ENCODE results near the gene ZNF592. TPM values are rescaled to one million over a fixed set of nuclear protein-coding genes. Genes with fewer than 3 reads are reported as not detected.
"Not testable (repeated sequence)": the region's sequence is repeated elsewhere in the genome, so short reads cannot be mapped to it uniquely, and the experiment has no call there.

ZNF592 gene
- total RNA-seq, 1 experiment from 2014 or later, result 2.1 TPM

DNA sequence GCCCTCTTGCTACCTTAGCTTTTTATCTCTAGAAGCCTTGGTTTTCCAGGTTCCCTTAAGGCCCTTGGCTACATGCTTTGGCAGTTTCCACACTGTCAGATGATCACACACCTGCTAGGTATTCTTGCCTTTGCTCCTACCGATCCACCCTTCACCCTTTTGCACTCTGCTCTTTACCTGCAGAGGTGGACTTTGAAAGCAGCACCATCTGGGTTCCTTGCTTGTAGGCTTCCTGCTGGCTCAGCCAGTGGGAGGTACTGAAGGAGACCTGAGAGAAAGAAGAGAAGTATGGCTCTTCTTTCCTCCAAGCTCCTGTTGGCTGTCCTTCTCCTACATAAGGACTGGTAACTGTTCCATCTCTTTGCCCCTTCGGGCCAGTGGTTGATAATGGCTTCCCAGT is 7.3 kb upstream of the ZNF592 start:
- DNase-seq (ENCODE audit: low read depth), result no peak

DNA sequence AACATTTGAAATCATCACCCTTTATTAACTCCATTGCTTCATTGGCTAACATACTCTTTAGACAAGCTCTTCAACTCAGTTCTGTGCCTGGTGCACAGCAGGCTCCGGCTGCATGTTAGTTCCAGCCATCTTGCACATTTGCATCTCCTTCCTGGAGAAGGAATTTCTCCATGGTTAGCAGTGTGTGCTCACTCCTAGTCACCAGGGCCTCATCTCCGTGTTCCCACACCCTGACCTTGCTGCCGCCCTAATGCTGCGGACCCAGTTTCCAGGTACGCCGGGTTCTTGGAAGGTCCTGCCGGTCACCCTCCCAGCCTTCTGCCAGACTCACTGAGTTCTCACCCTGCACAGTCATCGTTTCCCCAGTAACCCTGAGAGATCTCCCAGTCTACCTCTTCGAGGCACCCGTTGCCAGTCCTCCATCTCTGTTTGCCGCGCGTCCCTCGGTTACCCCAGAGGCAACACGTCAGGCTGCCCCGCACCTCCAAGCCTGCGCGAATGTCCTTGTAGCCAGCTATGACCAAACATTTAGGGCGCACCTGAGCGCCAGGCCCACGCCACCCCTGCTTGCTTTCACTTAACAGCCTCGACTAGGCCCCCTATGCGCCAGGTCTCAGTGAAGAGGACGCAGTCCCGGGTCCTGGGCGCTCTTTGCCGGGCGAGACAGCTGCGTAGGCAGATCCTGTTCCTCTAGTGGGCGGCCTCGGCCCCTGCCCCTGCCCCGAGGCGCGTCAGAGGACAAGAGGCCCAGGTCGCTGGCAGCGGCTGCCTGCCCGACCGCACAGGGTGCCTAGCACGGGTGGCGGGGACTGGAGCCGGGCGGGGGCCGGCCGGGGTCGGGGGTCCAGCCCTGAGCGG is 747 bp upstream of the ZNF592 start:
- peak; percentile 56 for DNase-seq (ENCODE audit: low read depth)

DNA sequence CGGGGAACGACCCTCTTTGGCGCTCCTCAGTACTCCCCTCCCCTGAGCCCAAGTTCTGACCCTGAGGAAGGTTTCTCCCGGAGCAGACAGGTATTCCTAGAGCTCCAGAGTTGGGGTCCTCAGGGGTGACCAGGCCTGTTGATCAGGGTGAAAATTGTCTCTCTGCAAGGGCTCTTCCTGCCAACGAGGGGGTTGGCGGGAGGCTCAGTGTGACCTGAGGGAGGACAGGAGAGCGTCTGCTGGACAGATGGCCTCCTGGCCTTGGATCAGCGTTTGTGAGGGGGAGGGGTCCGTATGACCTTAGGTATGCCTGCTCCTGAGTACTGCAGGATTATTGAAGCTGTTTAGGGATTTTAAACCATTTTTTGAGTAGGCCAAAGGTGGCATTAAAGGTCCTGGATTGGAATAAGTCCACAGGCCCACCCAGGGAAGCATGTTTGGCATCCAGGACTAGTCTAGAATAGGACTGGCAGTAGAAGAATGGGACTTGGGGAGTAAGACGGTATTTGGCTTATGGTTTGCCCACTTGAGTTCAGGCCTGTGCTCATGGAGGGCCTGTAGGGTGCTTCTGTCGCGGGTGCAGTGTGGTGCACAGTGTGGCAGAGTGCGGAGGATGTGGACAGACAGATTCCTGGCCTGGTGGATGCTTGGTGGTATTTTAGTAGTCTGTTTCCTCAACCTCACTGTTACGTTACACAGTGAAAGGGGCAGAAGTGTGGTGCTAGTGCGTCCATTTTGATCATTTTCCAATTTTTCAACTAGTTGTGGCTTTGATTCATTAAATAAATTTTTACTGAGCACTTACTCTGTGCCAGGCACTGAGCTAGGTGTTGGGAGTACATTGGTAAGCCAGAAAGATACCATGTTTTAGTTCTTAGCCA is 959 bp downstream of the ZNF592 start:
- no peak for DNase-seq (ENCODE audit: low read depth)

DNA sequence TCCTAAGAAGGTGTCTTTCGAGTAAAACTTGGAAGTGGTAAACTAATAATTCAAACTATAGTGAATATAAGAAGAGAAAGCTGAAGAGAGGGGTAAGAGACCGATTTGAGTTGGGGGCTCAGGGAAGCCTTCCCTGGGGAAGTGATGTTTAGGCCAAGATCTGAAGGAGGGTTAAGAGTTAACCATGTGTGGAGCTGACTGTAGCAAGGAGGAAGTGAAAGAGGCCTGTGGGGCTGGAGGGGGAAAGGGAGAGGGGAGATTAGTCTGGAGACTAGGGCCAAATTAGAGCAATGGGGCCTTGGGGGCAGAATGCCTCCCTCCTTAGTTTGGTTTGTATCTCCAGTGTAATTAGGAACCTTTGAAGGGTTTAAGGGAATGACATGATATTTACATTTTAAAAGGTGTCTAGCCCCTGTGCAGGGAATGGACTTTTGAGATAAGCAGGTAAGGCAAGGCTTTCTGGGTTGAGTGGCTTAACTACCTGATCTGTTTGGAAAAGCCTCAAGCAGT is 2.2 kb downstream of the ZNF592 start:
- no peak for DNase-seq (ENCODE audit: low read depth)

DNA sequence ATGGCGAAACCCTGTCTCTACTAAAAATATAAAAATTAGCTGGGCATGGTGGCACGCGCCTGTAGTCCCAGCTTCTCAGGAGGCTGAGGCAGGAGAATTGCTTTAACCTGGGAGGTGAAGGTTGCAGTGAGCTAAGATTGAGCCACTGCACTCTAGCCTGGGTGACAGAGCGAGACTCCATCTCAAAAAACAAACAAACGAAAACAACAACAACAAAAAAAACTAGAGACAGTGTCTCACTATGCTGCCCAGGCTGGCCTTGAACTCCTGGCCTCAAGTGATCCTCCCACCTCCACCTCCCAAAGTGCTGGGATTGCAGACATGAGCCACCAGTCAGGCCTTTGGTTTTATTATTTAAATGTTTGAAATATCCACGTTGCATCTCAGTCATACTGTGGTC is 3.3 kb downstream of the ZNF592 start:
- not testable (repeated sequence) for DNase-seq (ENCODE audit: low read depth)

DNA sequence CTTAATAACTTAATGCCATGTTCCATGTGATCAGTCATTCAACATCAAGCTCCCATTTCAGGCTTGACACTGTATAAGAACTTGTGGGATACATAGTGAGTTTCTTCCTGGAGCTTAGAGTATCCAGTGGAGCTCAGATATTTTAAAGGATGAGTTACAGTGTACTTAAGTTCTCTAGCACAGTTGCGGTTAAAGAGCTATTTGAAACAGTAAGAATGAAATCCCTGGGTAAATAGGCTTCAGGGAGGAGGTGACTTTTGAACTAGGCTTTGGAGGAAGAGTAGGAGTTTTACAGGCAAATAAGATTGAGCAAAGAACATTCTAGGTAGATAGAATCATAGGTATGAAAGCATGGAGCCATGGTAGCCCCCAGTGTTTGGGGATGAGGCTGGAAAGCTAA is 3.8 kb downstream of the ZNF592 start:
- no peak for DNase-seq (ENCODE audit: low read depth)

DNA sequence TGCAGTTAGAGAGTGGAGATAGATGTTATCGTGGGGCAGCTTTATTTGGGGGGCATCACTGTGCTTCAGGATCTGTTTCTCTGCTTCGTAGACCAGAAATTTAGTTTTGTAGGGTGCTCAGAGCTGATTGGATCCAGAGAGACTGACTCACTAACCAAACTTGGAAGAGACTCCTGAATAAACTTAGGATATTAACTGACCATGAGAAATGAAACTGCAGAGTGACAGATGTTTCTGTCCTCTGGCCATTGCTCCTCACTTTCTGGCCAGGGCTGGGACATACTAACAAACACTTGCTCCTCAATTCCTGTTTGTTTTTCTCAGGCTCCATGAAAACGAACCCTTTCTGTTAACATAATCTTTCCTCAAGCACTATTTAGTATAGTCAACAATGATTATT is 4.3 kb downstream of the ZNF592 start:
- no peak for DNase-seq (ENCODE audit: low read depth)

DNA sequence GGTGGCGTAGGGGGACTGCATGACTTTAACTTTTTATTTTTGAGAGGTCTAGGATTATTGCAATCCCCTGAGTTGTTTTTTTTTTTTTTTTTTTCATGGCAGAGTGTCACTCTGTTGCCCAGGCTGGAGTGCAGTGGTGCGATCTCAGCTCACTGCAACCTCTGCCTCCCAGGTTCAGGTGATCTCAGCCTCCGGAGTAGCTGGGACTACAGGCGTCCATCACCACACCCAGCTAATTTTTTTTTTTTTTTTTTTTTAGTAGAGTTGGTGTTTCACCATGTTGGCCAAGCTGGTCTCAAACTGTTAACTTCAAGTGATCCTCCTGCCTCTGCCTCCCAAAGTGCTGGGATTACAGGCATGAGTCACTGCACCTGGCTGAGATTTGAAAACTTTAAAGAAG is 6.5 kb downstream of the ZNF592 start:
- not testable (repeated sequence) for DNase-seq (ENCODE audit: low read depth)

DNA sequence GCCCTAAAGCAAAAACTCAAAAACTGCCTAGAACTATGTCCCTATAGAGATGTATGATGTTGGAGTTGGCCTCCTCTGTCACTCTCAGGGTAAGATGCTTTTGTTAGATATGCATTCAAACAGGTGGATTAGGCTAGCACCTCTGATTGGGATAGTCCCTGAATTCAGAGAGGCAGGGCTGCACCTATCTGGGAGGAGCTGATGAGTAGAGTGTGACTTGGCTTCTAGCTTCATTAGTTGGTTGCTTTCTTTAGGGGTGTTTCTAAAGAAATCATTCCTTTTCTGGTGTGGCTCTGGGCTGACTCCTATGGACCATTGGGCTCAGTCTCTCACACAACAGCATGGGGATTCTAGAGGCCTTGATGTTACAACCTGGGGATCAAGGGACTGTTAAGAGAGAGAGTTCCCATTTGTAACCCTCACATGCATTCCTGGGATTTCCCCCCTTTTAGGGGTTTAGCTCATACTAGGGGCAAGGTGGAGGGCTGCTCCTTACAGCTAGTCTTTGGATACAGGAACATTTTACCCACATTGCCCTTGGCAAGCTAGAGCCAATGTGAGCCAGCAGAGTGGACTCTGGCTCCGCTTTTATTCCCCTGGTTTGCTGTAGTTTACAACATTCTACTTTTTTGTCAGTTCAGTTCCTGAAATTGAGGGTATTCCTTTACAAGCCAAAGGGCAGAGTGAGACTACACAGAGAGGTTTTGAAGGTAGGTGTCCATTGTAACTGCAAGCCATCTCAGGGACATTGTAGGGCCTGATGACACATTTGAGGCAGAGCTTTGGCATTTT is 7.5 kb downstream of the ZNF592 start:
- DNase-seq (ENCODE audit: low read depth), result no peak

DNA sequence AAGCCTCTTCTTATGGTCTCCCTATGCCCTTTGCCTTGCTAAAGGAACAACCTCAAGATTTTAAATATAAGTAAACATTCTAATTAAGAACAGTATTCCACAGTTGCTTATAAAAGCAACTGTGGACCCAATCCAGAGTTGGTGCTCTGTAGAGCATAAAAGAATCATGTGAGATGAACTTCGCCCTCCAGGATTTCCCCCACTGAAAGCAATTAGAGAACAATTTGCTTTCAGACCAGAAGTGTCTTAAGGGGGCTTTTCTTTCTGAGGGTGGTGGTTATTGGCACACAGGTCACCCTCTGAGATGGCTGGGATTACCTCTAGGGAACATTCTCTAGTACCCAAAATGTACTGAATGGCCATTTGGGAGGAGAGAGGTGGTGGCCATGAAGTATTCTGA is 10.6 kb downstream of the ZNF592 start:
- no peak for DNase-seq (ENCODE audit: low read depth)

DNA sequence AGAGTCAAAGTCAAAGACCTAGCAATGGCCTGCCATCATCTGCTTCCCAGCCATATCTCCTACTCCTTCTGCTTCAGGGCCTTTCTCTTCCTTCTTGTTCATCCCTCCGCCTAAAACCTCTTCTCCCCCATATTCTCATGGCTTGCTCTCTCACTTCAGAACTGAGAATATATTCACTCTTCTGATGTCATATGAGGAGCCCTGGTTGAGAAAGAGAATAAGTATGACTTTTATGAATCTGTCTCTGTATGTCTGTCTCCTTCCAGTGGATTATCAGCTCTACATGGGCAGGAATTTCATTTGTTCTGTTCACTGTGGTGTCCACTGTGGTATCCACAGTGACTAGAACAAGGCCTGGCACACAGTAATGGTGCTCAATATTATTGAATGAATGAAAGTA is 11.8 kb downstream of the ZNF592 start:
- DNase-seq (ENCODE audit: low read depth), result no peak

DNA sequence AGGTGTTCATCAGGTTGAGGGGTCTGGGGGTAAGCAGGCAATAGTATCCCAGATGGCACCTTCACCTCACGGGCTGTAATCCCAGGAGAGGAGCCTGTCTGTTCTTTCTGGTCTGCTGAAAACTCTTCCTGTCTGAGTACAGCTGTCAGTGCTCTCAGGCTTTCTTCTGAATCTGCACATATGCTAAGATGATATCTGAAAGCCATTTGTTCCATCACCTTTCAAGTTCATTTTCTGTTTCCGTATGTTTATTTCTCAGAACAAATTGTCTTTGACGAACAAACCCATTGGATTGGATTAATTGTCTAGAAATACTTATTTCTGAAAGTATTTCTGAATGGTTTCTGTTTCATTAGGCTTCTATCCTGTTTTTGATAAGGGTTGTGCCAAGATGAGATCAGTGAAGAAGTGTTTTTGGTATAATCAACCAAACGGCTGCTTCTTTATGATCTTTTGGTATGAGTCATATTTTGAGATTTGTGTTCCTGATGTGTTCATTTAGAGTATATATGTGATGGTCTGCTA is 13.3 kb downstream of the ZNF592 start:
- DNase-seq (ENCODE audit: low read depth), result no peak

DNA sequence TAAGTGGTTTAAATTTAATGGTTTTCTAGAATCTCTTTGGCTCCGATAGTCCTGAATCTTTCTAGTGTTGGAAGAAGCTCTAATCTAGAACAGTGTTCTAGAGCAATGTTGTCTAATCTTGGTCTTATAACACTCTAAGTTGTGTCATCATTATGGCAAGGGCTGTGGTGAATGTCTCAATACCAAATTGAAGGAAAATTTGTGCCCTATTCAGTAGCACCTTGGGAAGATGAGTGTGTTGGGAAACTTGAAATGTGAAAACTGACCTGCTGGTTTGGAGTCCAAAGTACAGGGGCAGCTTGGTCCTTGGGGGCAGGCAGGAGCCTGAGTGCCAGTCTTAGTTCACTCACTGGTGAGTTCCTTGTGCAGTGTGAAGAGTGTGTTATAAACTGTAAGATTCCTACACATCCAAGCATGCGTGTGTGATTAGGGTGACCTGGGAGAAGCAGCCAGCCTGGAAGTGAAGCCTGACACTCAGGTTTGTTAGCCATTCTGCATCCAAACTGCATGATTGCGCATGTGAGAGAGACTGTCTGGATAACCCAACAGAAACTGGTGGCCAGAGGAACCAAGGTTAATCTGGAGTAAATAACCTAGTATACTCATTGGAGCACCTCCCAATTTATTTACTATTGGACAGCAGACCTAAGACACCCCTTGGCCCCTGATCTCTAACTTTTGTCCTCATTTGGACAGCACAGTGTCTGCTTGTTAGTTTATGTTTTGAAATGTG is 14.6 kb downstream of the ZNF592 start:
- no peak for DNase-seq (ENCODE audit: low read depth)

DNA sequence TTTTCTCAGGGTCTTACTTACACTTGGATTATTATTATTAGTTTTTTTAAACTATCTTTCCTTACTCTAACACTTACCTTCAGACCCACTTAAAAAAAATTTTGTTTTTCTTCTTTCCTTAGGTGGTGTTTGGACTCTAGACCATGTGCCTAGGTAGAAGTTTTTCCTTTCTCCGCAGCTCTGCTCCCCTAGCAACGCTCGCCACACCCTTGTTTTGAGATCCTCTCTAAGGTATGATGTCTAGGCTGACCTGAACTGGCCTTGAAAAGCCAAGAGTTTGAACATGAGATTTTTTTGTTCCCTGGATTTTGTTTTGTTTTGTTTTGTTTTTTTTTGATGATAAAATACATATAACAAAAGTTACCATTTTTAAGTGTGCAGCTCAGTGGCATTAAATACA is 16.2 kb downstream of the ZNF592 start:
- no peak for DNase-seq (ENCODE audit: low read depth)

DNA sequence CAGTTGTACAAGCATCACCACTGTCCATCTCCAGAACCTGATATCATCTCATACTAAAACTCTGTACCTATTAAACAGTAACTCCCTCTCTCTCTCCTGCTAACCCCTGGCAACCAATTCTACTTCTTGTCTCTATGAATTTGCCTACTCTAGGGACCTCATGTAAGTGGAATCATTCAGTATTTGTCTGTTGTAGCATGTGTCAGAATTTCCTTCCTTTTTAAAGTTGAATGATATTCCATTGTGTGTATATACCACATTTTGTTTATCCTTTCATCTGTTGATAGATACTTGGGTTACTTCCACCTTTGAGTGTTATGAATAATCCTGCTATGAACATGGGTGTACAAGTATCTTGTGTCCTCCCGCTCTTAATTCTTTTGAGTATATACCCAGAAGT is 16.6 kb downstream of the ZNF592 start:
- DNase-seq (ENCODE audit: low read depth), result no peak

DNA sequence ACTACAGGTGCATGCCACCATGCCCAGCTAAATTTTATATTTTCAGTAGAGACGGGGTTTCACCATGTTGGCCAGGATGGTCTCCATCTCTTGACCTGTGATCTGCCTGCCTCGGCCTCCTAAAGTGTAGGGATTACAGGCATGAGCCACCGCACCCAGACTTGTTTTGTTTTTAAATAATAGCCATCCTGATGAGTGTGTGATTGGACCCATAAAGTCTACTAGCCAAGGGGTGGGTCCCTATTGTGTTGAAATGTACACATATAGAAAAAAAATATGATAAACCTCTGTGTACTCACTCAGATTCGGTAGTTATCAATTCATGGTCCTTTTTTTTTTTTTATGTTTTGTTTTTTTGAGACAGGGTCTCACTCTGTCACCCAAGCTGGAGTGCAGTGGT is 17.3 kb downstream of the ZNF592 start:
- DNase-seq (ENCODE audit: low read depth), result no peak

DNA sequence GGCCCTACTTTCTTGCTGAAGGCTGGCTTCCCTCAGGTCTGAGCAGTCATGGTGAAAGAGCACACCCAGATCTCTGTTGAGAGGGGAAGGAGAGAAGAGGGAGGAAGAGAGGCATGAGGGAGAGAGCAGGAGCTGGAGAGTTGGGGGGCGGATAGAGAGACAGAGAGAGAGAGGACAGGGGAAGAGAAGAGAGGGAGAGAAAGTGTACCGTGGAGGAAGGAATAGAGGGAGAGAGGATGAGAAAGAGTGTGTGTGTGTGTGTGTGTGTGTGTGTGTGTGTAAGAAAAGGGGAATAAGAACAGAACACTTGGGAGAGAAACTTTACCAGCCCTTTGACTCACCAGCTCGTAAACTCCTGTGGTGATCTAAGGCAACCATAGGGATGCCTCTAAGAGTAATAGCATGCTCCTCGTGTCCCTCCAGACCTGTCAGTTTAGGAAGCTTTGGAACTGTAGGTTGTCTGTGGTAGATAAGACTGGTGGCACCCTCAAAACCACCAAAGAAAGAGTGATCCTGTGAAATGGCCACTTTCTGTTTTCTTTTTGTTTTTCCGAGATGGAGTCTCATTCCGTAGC is 18.2 kb downstream of the ZNF592 start:
- DNase-seq (ENCODE audit: low read depth), result no peak

DNA sequence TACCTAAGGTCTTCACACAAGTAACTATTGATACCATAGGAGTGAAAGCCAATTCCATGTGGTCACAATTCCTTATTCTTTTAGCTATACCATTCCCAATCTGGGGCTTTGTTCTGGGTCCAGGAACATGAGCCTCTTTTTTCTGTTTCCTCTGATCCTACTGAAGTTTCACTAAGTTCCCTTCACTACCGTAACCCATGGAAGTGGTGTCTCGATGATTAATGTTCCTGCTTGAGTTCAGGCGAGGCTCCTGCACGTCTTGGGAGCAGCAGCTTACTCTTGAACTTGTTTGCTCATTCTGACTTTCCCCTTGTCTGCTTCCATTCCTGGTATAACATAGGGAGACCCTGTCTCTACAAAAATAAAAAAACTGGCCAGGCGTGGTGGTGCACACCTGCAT is 23.6 kb downstream of the ZNF592 start:
- DNase-seq (ENCODE audit: low read depth), result no peak

DNA sequence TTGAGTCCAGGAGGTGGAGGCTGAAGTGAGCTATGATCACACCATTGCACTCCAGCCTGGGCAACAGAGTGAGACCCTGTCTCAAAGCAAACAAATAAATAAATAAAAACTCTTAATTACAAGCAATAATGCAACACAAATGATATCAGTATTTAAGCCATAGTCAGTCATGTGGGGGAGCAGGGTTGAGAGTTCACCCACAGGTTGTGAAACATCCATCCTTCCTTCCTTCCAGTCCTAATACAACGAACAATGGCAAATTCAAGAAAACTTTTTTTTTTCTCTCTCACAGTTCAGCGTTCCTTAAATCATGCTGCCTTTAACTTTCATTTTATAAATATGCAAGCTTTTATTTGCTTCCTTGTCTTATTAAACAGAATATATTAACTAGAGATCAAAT is 24.1 kb downstream of the ZNF592 start:
- DNase-seq (ENCODE audit: low read depth), result no peak

DNA sequence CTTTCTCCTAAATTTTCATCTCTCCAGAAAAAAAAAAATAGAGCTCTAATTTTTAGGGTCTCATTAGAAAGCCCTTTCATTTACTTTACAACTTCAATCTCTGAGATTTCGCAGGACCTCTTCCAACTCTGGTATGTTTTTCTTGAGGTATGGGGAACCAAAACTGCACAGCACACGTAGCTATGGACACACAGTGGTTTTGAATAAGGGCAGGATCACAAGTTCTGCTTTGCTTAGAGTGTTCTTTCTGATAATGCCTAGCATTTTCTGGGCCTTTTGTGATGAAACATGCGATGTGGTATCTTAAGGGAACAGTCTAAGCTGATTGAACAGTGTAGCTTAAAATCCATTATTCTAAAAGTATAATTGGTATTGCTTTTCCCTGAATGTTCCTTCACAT is 25.3 kb downstream of the ZNF592 start:
- DNase-seq (ENCODE audit: low read depth), result no peak

All from Daoy (cell line).